ENCODE data around the gene KDR.

The KDR gene

GRCh38 chr4:55123791-55124190 lies 1.6 kb downstream of the KDR start:
- no peak for DNase-seq (ENCODE audit: extremely low read depth, low read depth)
- TF ChIP-seq CTCF (IDR thresholded peaks at IDR 0.05; ENCODE audit: low read depth, low read length) = no peak

GRCh38 chr4:55122235-55122634 lies 3.2 kb downstream of the KDR start:
- no peak for DNase-seq (ENCODE audit: extremely low read depth, low read depth)
- no peak for TF ChIP-seq CTCF (IDR thresholded peaks at IDR 0.05; ENCODE audit: low read depth, low read length)

- no peak for TF ChIP-seq CTCF (IDR thresholded peaks at IDR 0.05; ENCODE audit: low read depth, low read length)
- no peak for DNase-seq (ENCODE audit: extremely low read depth, low read depth)
These were observed 4.1 kb downstream of the KDR start for GRCh38 chr4:55121246-55121645.

- no peak for DNase-seq (ENCODE audit: extremely low read depth, low read depth)
- no peak for TF ChIP-seq CTCF (IDR thresholded peaks at IDR 0.05; ENCODE audit: low read depth, low read length)
These were observed 7.0 kb downstream of the KDR start for GRCh38 chr4:55118397-55118796.

GRCh38 chr4:55117511-55117910 lies 7.9 kb downstream of the KDR start:
- DNase-seq (ENCODE audit: extremely low read depth, low read depth) = no peak
- no peak for TF ChIP-seq CTCF (IDR thresholded peaks at IDR 0.05; ENCODE audit: low read depth, low read length)

GRCh38 chr4:55116450-55116849 lies 8.9 kb downstream of the KDR start:
- no peak for TF ChIP-seq CTCF (IDR thresholded peaks at IDR 0.05; ENCODE audit: low read depth, low read length)
- DNase-seq (ENCODE audit: extremely low read depth, low read depth) = peak; percentile 8

GRCh38 chr4:55111601-55112000 lies 13.8 kb downstream of the KDR start:
- DNase-seq (ENCODE audit: extremely low read depth, low read depth) = no peak
- TF ChIP-seq CTCF (IDR thresholded peaks at IDR 0.05; ENCODE audit: low read depth, low read length) = no peak

All from AG09319 (cell line).